Neural cell (in vitro differentiated cells): Measurements from ENCODE around the gene RARG. TPM values are rescaled to one million over a fixed set of nuclear protein-coding genes. Genes with fewer than 3 reads are reported as not detected.

Source experiments
- H2AFZ ChIP-seq: fragments of 200-600, 300-800 bp; sonication (generic), shearing (Covaris generic); 2 replicates; pipeline ENCODE4 v1.6.0; 2014; ENCODE audit warnings: low read depth, mild to moderate bottlenecking, antibody characterized with exemption, low read length, moderate library complexity
- H3F3A ChIP-seq: fragments of 200-600 bp; shearing (Covaris generic); 2 replicates; pipeline ENCODE4 v1.6.1; 2016; ENCODE audit warnings: mild to moderate bottlenecking, moderate library complexity, mixed read lengths, antibody characterized with exemption, low read length; ENCODE audit not compliant: insufficient read depth, poor library complexity, severe bottlenecking
- H3K27ac ChIP-seq: fragments of 200-600, 300-800 bp; sonication (generic), shearing (Covaris generic); 2 replicates; pipeline ENCODE4 v1.5.1; 2014; ENCODE audit warnings: mild to moderate bottlenecking, low read length, moderate library complexity
- H3K27me3 ChIP-seq: fragments of 300-800, 200-600 bp; sonication (generic), shearing (Covaris generic); 2 replicates; pipeline ENCODE4 v1.6.0; 2014; ENCODE audit warnings: mild to moderate bottlenecking, low read depth, low read length, moderate library complexity; ENCODE audit not compliant: insufficient read depth
- H3K36me3 ChIP-seq: fragments of 300-800, 200-600 bp; sonication (generic), shearing (Covaris generic); 2 replicates; pipeline ENCODE4 v1.5.1; 2014; ENCODE audit warnings: mild to moderate bottlenecking, antibody characterized with exemption, low read length, moderate library complexity; ENCODE audit not compliant: insufficient read depth
- H3K4me2 ChIP-seq: fragments of 300-800, 200-600 bp; sonication (generic), shearing (Covaris generic); 2 replicates; pipeline ENCODE4 v1.6.0; 2014; ENCODE audit warnings: mild to moderate bottlenecking, low read length
- H3K4me3 ChIP-seq: fragments of 300-800, 200-600 bp; sonication (generic), shearing (Covaris generic); 2 replicates; pipeline ENCODE4 v1.5.1; 2014; ENCODE audit warnings: mild to moderate bottlenecking, low read length, moderate library complexity
- H3K79me2 ChIP-seq: fragments of 200-600 bp; shearing (Covaris generic); replicated peaks from 2 replicates; pipeline ENCODE4 v1.6.0; 2014; ENCODE audit warnings: mild to moderate bottlenecking, low read length, moderate library complexity; ENCODE audit not compliant: insufficient read depth
- H3K9ac ChIP-seq: fragments of 300-800, 200-600 bp; sonication (generic), shearing (Covaris generic); 2 replicates; pipeline ENCODE4 v1.6.1; 2016; ENCODE audit warnings: mild to moderate bottlenecking, low read length, mixed read lengths
- H3K9me2 ChIP-seq: fragments of 200-600 bp; shearing (Covaris generic); 2 replicates; pipeline ENCODE4 v1.6.1; 2016; ENCODE audit warnings: mild to moderate bottlenecking, low read length, mixed read lengths; ENCODE audit not compliant: insufficient read depth
- H3K9me3 ChIP-seq: fragments of 200-600, 300-800 bp; sonication (generic), shearing (Covaris generic); 2 replicates; pipeline ENCODE4 v1.6.1; 2016; ENCODE audit warnings: mild to moderate bottlenecking, mixed run types, low read length, moderate library complexity, mixed read lengths
- H4K20me1 ChIP-seq: fragments of 200-600 bp; shearing (Covaris generic); 2 replicates; pipeline ENCODE4 v1.6.1; 2016; ENCODE audit warnings: mild to moderate bottlenecking, mixed run types; ENCODE audit not compliant: insufficient read depth
- EP300 ChIP-seq: fragments of 450-650 bp; conservative IDR thresholded peaks from 2 replicates; pipeline ENCODE4 v1.6.1; 2014; ENCODE audit warnings: antibody characterized with exemption, mild to moderate bottlenecking, moderate library complexity; ENCODE audit not compliant: poor library complexity, severe bottlenecking
- EZH2 ChIP-seq: fragments of 200-600, 300-800 bp; shearing (Covaris generic), sonication (generic); IDR thresholded peaks from 2 replicates; pipeline ENCODE4 v1.6.1; 2014; ENCODE audit warnings: antibody characterized with exemption, low read length, borderline replicate concordance, mild to moderate bottlenecking; ENCODE audit not compliant: insufficient read depth, poor library complexity, severe bottlenecking
- MXI1 ChIP-seq: fragments of 450-650 bp; conservative IDR thresholded peaks from 2 replicates; pipeline ENCODE4 v1.6.1; 2014; ENCODE audit warnings: antibody characterized with exemption, mild to moderate bottlenecking; ENCODE audit not compliant: poor library complexity, severe bottlenecking
- POLR2AphosphoS5 ChIP-seq: IDR thresholded peaks from 2 replicates; pipeline ENCODE4 v1.6.1; 2012
- RAD21 ChIP-seq: fragments of 450-650 bp; conservative IDR thresholded peaks from 2 replicates; pipeline ENCODE4 v1.6.1; 2014; ENCODE audit warnings: antibody characterized with exemption, mild to moderate bottlenecking, moderate library complexity
- SMC3 ChIP-seq: fragments of 450-650 bp; conservative IDR thresholded peaks from 2 replicates; pipeline ENCODE4 v1.6.1; 2014; ENCODE audit warnings: antibody characterized with exemption, mild to moderate bottlenecking, moderate library complexity; ENCODE audit not compliant: poor library complexity
- TAF1 ChIP-seq: IDR thresholded peaks from 2 replicates; pipeline ENCODE4 v1.6.1; 2012; ENCODE audit warnings: low read depth
- polyA plus RNA-seq: library from polyadenylated mRNA; depleted of rRNA; stranded (reverse); fragments of >200 nt; gene quantifications from 2 replicates; pipeline ENCODE4 v1.2.3, GENCODE V29; 2014
- TF ChIP-seq, protein P1 (sequence below): fragments of 450-650 bp; IDR thresholded peaks from 2 replicates; pipeline ENCODE4 v1.5.1; 2014; ENCODE audit warnings: antibody characterized with exemption, mild to moderate bottlenecking, moderate library complexity; ENCODE audit not compliant: poor library complexity, severe bottlenecking
- TF ChIP-seq, protein P2 (sequence below): IDR thresholded peaks from 2 replicates; pipeline ENCODE4 v1.6.1; 2012; ENCODE audit warnings: borderline replicate concordance

The RARG gene
- polyA plus RNA-seq, 1 donor from 2014 or later, result 0.61 TPM

DNA sequence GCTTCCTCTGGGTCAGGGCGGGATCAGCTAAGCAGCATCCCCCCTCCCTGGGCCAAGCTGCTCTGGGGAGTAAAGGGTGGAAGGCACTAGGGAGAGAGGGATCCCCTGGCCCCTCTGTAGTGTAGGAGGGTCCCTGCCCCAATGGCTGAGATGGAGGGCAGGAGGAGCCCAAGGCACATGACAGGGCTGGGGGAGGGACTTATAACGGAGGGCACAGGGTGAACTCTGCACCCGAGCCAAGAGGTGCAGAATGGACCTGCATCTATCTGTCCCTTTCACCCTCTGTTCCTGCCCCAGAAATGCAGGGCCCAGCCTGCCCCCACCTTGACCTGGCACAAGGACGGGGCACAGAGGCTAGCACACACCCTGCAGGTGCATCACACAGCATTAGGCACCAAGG lies 21.2 kb downstream of the RARG start:
- Histone ChIP-seq H3K4me2 (no peak overlapping the region), H3K4me3 (no peak overlapping the region), H3K9me3 (no peaks in the 10 kb centered on the region), H4K20me1 (no peaks in the 10 kb centered on the region), H2AFZ (no peak overlapping the region), H3K27me3 (no peaks in the 10 kb centered on the region), H3K36me3 (no peaks in the 10 kb centered on the region), H3K27ac (no peak overlapping the region), H3K9me2 (no peaks in the 10 kb centered on the region), H3K79me2 (no peaks in the 10 kb centered on the region), H3F3A (no peaks in the 10 kb centered on the region), H3K9ac (no peak overlapping the region)
- TF ChIP-seq SMC3 (no peak), MXI1 (no peak), EP300 (no peak), RAD21 (no peak), TAF1 (no peak), EZH2 (no peak), POLR2AphosphoS5 (no peak)
- TF ChIP-seq, protein P1, sequence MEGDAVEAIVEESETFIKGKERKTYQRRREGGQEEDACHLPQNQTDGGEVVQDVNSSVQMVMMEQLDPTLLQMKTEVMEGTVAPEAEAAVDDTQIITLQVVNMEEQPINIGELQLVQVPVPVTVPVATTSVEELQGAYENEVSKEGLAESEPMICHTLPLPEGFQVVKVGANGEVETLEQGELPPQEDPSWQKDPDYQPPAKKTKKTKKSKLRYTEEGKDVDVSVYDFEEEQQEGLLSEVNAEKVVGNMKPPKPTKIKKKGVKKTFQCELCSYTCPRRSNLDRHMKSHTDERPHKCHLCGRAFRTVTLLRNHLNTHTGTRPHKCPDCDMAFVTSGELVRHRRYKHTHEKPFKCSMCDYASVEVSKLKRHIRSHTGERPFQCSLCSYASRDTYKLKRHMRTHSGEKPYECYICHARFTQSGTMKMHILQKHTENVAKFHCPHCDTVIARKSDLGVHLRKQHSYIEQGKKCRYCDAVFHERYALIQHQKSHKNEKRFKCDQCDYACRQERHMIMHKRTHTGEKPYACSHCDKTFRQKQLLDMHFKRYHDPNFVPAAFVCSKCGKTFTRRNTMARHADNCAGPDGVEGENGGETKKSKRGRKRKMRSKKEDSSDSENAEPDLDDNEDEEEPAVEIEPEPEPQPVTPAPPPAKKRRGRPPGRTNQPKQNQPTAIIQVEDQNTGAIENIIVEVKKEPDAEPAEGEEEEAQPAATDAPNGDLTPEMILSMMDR, result no peak
- TF ChIP-seq, protein P2, sequence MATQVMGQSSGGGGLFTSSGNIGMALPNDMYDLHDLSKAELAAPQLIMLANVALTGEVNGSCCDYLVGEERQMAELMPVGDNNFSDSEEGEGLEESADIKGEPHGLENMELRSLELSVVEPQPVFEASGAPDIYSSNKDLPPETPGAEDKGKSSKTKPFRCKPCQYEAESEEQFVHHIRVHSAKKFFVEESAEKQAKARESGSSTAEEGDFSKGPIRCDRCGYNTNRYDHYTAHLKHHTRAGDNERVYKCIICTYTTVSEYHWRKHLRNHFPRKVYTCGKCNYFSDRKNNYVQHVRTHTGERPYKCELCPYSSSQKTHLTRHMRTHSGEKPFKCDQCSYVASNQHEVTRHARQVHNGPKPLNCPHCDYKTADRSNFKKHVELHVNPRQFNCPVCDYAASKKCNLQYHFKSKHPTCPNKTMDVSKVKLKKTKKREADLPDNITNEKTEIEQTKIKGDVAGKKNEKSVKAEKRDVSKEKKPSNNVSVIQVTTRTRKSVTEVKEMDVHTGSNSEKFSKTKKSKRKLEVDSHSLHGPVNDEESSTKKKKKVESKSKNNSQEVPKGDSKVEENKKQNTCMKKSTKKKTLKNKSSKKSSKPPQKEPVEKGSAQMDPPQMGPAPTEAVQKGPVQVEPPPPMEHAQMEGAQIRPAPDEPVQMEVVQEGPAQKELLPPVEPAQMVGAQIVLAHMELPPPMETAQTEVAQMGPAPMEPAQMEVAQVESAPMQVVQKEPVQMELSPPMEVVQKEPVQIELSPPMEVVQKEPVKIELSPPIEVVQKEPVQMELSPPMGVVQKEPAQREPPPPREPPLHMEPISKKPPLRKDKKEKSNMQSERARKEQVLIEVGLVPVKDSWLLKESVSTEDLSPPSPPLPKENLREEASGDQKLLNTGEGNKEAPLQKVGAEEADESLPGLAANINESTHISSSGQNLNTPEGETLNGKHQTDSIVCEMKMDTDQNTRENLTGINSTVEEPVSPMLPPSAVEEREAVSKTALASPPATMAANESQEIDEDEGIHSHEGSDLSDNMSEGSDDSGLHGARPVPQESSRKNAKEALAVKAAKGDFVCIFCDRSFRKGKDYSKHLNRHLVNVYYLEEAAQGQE, result no peak

DNA sequence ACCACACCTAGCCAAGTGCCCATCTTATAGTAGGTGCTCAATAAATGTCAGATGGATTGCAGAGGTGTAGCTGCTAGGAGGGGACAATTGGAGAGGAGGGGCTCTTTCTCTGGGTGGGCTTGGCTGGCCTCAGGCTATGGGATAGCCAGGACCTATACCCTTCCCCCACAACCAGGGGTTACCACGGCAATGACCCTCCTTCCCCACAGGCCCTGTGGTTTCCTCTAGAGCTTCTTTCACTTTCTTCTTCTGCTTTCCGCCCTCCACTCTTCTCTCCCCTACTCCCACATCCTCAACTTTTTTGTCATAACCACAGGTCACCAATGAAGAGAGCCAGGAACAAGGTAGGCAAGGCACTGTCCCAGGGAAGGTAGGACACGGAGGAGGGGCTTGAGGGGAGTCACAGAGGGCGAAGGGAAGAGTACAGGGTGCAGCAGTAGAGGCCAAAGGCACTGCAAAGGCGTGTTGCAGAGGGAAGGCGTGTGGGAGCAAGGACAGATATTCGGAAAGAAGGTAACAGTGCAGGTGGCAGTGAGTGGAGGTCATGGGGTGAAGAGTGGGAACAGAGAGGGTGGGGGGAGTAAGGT lies 23.0 kb downstream of the RARG start:
- Histone ChIP-seq H3K4me3 (no peak overlapping the region), H3K27me3 (no peaks in the 10 kb centered on the region), H3K27ac (no peak overlapping the region), H3K9me3 (no peaks in the 10 kb centered on the region), H3K36me3 (no peaks in the 10 kb centered on the region), H3K4me2 (no peak overlapping the region), H4K20me1 (no peaks in the 10 kb centered on the region), H3K9me2 (no peaks in the 10 kb centered on the region), H3K79me2 (no peaks in the 10 kb centered on the region), H3K9ac (no peak overlapping the region), H3F3A (no peaks in the 10 kb centered on the region), H2AFZ (no peak overlapping the region)
- TF ChIP-seq, protein P1, result no peak
- TF ChIP-seq EP300, result no peak
